ENCODE measurements around the gene ANGPTL2.

Gene ANGPTL2

DNA sequence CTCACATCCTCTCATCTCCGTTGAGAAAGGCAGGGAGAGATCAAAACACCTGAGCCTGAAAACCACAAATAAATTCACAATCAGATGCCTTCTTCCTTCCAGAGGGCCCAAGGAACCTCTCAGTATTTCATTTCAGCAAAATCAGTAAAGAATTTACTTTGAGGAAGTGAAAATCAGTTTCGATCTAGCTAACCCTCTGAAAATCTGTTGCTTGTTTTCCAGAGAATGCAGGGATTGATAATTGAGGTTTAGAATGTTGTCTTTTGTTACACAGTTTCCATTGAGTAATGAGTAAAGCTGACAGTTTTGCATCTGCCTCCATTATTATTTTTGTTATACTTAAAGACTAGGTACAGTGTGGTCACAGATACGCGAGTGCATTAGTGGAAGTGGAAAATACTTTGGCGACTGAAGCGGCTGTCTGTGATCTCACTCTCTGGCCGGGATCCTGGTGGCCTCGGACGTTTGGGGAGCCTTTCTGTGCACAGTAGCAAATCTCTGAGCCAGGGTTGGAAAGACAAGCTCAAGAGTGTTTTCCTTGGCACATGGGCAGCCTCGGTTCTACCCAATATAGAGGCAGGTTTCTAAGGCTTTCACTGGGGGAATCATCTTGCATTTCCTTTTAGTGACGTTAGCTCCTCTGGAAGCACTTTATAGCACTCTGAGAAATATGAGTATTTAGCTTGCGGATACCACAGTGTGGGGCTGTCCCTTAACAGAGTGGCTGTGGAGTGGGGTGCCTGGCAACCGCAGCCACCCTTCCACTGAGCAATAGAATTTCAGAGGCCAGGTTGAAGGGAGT lies 32.2 kb upstream of the ANGPTL2 start:
- TF ChIP-seq RAD21 (IDR thresholded peaks at IDR 0.05; ENCODE audit: low read depth) (no peak), TEAD4 (IDR thresholded peaks at IDR 0.05) (no peak), YY1 (IDR thresholded peaks at IDR 0.05; ENCODE audit: low read depth) (no peak), FOXM1 (IDR thresholded peaks at IDR 0.05; ENCODE audit: borderline replicate concordance, low read depth) (no peak), CREB1 (IDR thresholded peaks at IDR 0.05; ENCODE audit: low read depth) (no peak), TAF1 (IDR thresholded peaks at IDR 0.05; ENCODE audit: low read depth) (no peak), TCF12 (IDR thresholded peaks at IDR 0.05; ENCODE audit: low read depth) (no peak), EGR1 (IDR thresholded peaks at IDR 0.05) (no peak), NFIC (IDR thresholded peaks at IDR 0.05) (no peak), EP300 (IDR thresholded peaks at IDR 0.05; ENCODE audit: borderline replicate concordance) (no peak), ZBTB7A (IDR thresholded peaks at IDR 0.05; ENCODE audit: low read depth) (no peak), CEBPB (IDR thresholded peaks at IDR 0.05) (no peak)
- TF ChIP-seq, protein P1, sequence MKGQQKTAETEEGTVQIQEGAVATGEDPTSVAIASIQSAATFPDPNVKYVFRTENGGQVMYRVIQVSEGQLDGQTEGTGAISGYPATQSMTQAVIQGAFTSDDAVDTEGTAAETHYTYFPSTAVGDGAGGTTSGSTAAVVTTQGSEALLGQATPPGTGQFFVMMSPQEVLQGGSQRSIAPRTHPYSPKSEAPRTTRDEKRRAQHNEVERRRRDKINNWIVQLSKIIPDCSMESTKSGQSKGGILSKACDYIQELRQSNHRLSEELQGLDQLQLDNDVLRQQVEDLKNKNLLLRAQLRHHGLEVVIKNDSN (IDR thresholded peaks at IDR 0.05), result no peak
- TF ChIP-seq, protein P2, sequence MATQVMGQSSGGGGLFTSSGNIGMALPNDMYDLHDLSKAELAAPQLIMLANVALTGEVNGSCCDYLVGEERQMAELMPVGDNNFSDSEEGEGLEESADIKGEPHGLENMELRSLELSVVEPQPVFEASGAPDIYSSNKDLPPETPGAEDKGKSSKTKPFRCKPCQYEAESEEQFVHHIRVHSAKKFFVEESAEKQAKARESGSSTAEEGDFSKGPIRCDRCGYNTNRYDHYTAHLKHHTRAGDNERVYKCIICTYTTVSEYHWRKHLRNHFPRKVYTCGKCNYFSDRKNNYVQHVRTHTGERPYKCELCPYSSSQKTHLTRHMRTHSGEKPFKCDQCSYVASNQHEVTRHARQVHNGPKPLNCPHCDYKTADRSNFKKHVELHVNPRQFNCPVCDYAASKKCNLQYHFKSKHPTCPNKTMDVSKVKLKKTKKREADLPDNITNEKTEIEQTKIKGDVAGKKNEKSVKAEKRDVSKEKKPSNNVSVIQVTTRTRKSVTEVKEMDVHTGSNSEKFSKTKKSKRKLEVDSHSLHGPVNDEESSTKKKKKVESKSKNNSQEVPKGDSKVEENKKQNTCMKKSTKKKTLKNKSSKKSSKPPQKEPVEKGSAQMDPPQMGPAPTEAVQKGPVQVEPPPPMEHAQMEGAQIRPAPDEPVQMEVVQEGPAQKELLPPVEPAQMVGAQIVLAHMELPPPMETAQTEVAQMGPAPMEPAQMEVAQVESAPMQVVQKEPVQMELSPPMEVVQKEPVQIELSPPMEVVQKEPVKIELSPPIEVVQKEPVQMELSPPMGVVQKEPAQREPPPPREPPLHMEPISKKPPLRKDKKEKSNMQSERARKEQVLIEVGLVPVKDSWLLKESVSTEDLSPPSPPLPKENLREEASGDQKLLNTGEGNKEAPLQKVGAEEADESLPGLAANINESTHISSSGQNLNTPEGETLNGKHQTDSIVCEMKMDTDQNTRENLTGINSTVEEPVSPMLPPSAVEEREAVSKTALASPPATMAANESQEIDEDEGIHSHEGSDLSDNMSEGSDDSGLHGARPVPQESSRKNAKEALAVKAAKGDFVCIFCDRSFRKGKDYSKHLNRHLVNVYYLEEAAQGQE (IDR thresholded peaks at IDR 0.05; ENCODE audit: low read depth), result no peak
- TF ChIP-seq, protein P3, sequence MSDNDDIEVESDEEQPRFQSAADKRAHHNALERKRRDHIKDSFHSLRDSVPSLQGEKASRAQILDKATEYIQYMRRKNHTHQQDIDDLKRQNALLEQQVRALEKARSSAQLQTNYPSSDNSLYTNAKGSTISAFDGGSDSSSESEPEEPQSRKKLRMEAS (IDR thresholded peaks at IDR 0.05), result no peak

DNA sequence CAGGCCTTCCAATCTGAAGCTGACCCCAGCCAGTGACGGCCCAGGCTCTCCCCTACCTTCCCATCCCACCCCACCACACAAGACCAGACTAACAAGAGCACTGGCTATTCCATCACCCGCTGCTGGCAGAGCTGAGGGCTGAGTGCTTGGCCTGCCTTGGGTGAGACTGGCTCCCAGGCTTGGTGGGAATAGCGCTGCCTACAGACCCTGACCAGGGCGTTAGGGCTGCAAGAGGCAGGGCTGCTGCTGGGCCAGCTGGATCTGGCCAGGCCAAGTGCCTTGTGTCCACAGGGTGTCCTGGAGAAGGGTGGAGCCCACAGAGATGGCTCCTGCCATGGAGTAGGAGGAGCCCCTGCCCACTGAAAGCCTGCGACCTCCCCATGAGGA lies 31.6 kb upstream of the ANGPTL2 start:
- no peak for TF ChIP-seq ZBTB7A (IDR thresholded peaks at IDR 0.05; ENCODE audit: low read depth)
- TF ChIP-seq EP300 (IDR thresholded peaks at IDR 0.05; ENCODE audit: borderline replicate concordance), result no peak
- TF ChIP-seq, protein P3 (IDR thresholded peaks at IDR 0.05), result no peak

DNA sequence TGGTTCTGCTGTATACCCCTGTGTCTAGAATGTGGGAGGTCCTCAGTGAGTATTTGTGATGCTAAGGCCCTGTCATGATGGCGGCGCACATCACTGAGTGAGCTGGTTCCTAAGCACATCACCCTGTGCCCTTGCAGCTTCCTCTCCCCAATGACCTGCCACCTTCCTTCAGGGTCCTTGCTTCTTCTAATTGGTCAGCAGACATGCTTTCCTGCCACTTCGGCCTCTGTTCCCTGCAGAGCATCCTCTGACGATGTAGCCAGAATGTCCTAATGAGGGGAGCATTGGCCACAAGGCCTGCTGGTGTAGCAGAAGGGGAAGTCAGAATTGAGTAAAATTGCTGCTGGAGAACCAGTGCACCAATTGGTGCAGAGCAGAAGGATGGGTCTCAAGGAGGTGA lies 31.1 kb upstream of the ANGPTL2 start:
- no peak for TF ChIP-seq CREB1 (IDR thresholded peaks at IDR 0.05; ENCODE audit: low read depth)
- no peak for TF ChIP-seq RAD21 (IDR thresholded peaks at IDR 0.05; ENCODE audit: low read depth)
- TF ChIP-seq TAF1 (IDR thresholded peaks at IDR 0.05; ENCODE audit: low read depth), result no peak
- TF ChIP-seq FOXM1 (IDR thresholded peaks at IDR 0.05; ENCODE audit: borderline replicate concordance, low read depth), result no peak
- TF ChIP-seq, protein P2 (IDR thresholded peaks at IDR 0.05; ENCODE audit: low read depth), result no peak
- no peak for TF ChIP-seq EP300 (IDR thresholded peaks at IDR 0.05; ENCODE audit: borderline replicate concordance)
- no peak for TF ChIP-seq ZBTB7A (IDR thresholded peaks at IDR 0.05; ENCODE audit: low read depth)
- no peak for TF ChIP-seq YY1 (IDR thresholded peaks at IDR 0.05; ENCODE audit: low read depth)
- TF ChIP-seq CEBPB (IDR thresholded peaks at IDR 0.05), result no peak
- TF ChIP-seq, protein P3 (IDR thresholded peaks at IDR 0.05), result no peak
- no peak for TF ChIP-seq EGR1 (IDR thresholded peaks at IDR 0.05)
- no peak for TF ChIP-seq NFIC (IDR thresholded peaks at IDR 0.05)
- TF ChIP-seq TCF12 (IDR thresholded peaks at IDR 0.05; ENCODE audit: low read depth), result no peak
- TF ChIP-seq TEAD4 (IDR thresholded peaks at IDR 0.05), result no peak
- TF ChIP-seq, protein P1 (IDR thresholded peaks at IDR 0.05), result no peak

DNA sequence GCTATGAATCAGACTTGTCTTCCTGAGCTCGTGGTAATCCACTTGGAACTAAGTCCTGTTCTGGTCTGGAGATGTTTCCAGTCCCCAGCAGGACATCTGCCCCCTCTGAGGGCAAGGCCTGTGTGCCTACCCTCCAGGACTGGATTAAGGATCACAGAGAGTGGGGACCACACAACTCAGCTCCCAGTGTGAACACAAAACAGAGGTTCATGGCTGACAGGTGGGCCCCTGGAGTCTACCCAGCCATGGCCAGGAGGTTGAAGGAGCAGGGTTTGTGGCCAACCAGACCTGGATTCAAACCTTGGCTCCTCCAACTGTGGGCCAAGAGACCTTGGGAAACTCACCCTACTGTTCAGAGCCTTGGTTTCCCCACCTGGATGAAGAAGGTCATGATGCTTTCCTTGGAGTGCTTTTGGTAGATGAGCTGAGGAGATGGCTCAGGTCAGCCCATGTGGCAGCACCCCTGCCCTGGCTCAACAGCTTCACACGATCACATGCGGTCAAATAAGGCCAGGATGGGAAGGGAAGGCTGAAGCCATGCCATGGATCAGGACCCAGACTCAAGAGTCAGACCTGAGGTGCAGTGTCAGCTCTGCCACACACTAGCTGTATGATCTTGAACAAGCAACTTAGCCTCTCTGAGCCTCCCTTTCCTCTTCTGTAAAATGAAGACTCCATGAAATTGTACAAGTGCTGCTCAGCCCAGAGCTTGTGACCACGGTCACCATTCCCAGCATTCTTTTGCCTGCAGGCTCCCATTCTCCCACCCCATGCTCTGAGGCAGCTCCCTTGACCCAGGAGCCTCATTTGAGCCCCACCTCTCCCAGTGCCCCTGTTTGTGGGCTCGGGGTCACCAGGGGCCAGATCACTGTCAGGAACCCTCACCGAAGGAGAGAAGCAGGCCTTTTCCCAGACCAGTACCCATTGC lies 27.3 kb upstream of the ANGPTL2 start:
- TF ChIP-seq CREB1 (IDR thresholded peaks at IDR 0.05; ENCODE audit: low read depth), result no peak
- no peak for TF ChIP-seq TEAD4 (IDR thresholded peaks at IDR 0.05)
- no peak for TF ChIP-seq FOXM1 (IDR thresholded peaks at IDR 0.05; ENCODE audit: borderline replicate concordance, low read depth)
- no peak for TF ChIP-seq NFIC (IDR thresholded peaks at IDR 0.05)
- no peak for TF ChIP-seq EP300 (IDR thresholded peaks at IDR 0.05; ENCODE audit: borderline replicate concordance)
- no peak for TF ChIP-seq CEBPB (IDR thresholded peaks at IDR 0.05)
- TF ChIP-seq, protein P2 (IDR thresholded peaks at IDR 0.05; ENCODE audit: low read depth), result no peak
- TF ChIP-seq ZBTB7A (IDR thresholded peaks at IDR 0.05; ENCODE audit: low read depth), result no peak
- TF ChIP-seq, protein P1 (IDR thresholded peaks at IDR 0.05), result no peak
- TF ChIP-seq, protein P3 (IDR thresholded peaks at IDR 0.05), result no peak
- TF ChIP-seq TAF1 (IDR thresholded peaks at IDR 0.05; ENCODE audit: low read depth), result no peak
- TF ChIP-seq TCF12 (IDR thresholded peaks at IDR 0.05; ENCODE audit: low read depth), result no peak
- TF ChIP-seq YY1 (IDR thresholded peaks at IDR 0.05; ENCODE audit: low read depth), result no peak
- TF ChIP-seq EGR1 (IDR thresholded peaks at IDR 0.05), result no peak
- TF ChIP-seq RAD21 (IDR thresholded peaks at IDR 0.05; ENCODE audit: low read depth), result no peak

Data from Ishikawa (cell line).